ENCODE data around the gene PID1.

PID1 gene

GRCh38 chr2:229270551-229271410 is at the start of gene PID1:
PID1 (minus strand) TSS chr2:229271287; CDS start chr2:229271043, 244 bp downstream.
- DNase-seq: no peak

- DNase-seq: no peak
These were observed 48.5 kb upstream of the PID1 start for GRCh38 chr2:229319558-229319957.

- DNase-seq: no peak
These were observed 43.0 kb upstream of the PID1 start for GRCh38 chr2:229314117-229314516.

- no peak for DNase-seq
These were observed 42.5 kb upstream of the PID1 start for GRCh38 chr2:229313591-229313990.

GRCh38 chr2:229301237-229301636 is 30.1 kb upstream of the PID1 start:
- DNase-seq: no peak

GRCh38 chr2:229300790-229301189 is 29.7 kb upstream of the PID1 start:
- DNase-seq: no peak

GRCh38 chr2:229300371-229300770 is 29.3 kb upstream of the PID1 start:
- DNase-seq: no peak

- DNase-seq: no peak
These were observed 26.2 kb upstream of the PID1 start for GRCh38 chr2:229297247-229297646.

GRCh38 chr2:229296536-229296935 is 25.4 kb upstream of the PID1 start:
- DNase-seq: no peak

- DNase-seq: no peak
These were observed 24.9 kb upstream of the PID1 start for GRCh38 chr2:229296016-229296415.

GRCh38 chr2:229287823-229288222 is 16.7 kb upstream of the PID1 start:
- DNase-seq: no peak

- no peak for DNase-seq
These were observed 11.9 kb upstream of the PID1 start for GRCh38 chr2:229282758-229283546.

- DNase-seq: no peak
These were observed 8.4 kb upstream of the PID1 start for GRCh38 chr2:229279516-229279915.

GRCh38 chr2:229275506-229275905 is 4.4 kb upstream of the PID1 start:
- DNase-seq: no peak

- no peak for DNase-seq
These were observed 2.7 kb upstream of the PID1 start for GRCh38 chr2:229273723-229274338.

- no peak for DNase-seq
These were observed 2.1 kb upstream of the PID1 start for GRCh38 chr2:229273006-229273722.

- no peak for DNase-seq
These were observed 1.1 kb downstream of the PID1 start for GRCh38 chr2:229269941-229270340.

- DNase-seq: no peak
These were observed 1.9 kb downstream of the PID1 start for GRCh38 chr2:229269146-229269545.

GRCh38 chr2:229268626-229269025 is 2.5 kb downstream of the PID1 start:
- no peak for DNase-seq

- no peak for DNase-seq
These were observed 4.0 kb downstream of the PID1 start for GRCh38 chr2:229267080-229267479.

- no peak for DNase-seq
These were observed 5.4 kb downstream of the PID1 start for GRCh38 chr2:229265727-229266126.

GRCh38 chr2:229261599-229261998 is 9.5 kb downstream of the PID1 start:
- no peak for DNase-seq

GRCh38 chr2:229261076-229261475 is 10.0 kb downstream of the PID1 start:
- no peak for DNase-seq
